ENCODE data around the gene FMN1.

The FMN1 gene

GRCh38 chr15:33045066-33045810, 149.3 kb downstream of the FMN1 start:
- DNase-seq: no peak

GRCh38 chr15:33044598-33044997, 149.9 kb downstream of the FMN1 start:
- no peak for DNase-seq

- DNase-seq: no peak
Measured at GRCh38 chr15:33043636-33044035, 150.9 kb downstream of the FMN1 start.

GRCh38 chr15:33040496-33040895, 154.0 kb downstream of the FMN1 start:
- DNase-seq: no peak

- DNase-seq: no peak
Measured at GRCh38 chr15:33034588-33034987, 159.9 kb downstream of the FMN1 start.

GRCh38 chr15:33032053-33032452, 162.5 kb downstream of the FMN1 start:
- no peak for DNase-seq

GRCh38 chr15:33031324-33031821, 163.1 kb downstream of the FMN1 start:
- DNase-seq: no peak

GRCh38 chr15:33030315-33030714, 164.2 kb downstream of the FMN1 start:
- no peak for DNase-seq

GRCh38 chr15:33029109-33029652, 165.3 kb downstream of the FMN1 start:
- DNase-seq: no peak

- DNase-seq: no peak
Measured at GRCh38 chr15:33028495-33028894, 166.0 kb downstream of the FMN1 start.

GRCh38 chr15:33027306-33028035, 167.0 kb downstream of the FMN1 start:
- no peak for DNase-seq

- no peak for DNase-seq
Measured at GRCh38 chr15:33026614-33027013, 167.9 kb downstream of the FMN1 start.

GRCh38 chr15:33022629-33023028, 171.9 kb downstream of the FMN1 start:
- DNase-seq: peak; percentile 1

- DNase-seq: peak; percentile 32
Measured at GRCh38 chr15:33021806-33022389, 172.6 kb downstream of the FMN1 start.

GRCh38 chr15:33019354-33019981, 175.0 kb downstream of the FMN1 start:
- DNase-seq: no peak

- no peak for DNase-seq
Measured at GRCh38 chr15:33016405-33017024, 178.0 kb downstream of the FMN1 start.

- DNase-seq: no peak
Measured at GRCh38 chr15:33014586-33014985, 179.9 kb downstream of the FMN1 start.

- no peak for DNase-seq
Measured at GRCh38 chr15:33013827-33014445, 180.6 kb downstream of the FMN1 start.

- no peak for DNase-seq
Measured at GRCh38 chr15:33011976-33012375, 182.5 kb downstream of the FMN1 start.

- no peak for DNase-seq
Measured at GRCh38 chr15:33009603-33010002, 184.9 kb downstream of the FMN1 start.

- DNase-seq: no peak
Measured at GRCh38 chr15:33009026-33009425, 185.5 kb downstream of the FMN1 start.

Measured in NCI-H1105 treated with DMSO at 0.1 percent for 48 hours (cell line).